Head of caudate nucleus (tissue), 42 donors: ENCODE results near the gene ANKRD45.
"Not testable (repeated sequence)": the region's sequence is repeated elsewhere in the genome, so short reads cannot be mapped to it uniquely, and the experiment has no call there.

Experiments used
- DNase-seq, 42 donors: peaks; one replicate each; pipeline versions ENCODE4 v3.0.0 to v3.0.0-alpha.2; 2020 to 2021; ENCODE audit warnings: mixed read lengths in 7 of 42
- intact Hi-C: fragments of 100-400 bp; cut with DNase I; formaldehyde crosslinking; loops from one replicate; pipeline ENCODE4 v1.15.0; 2022

The ANKRD45 gene

DNA sequence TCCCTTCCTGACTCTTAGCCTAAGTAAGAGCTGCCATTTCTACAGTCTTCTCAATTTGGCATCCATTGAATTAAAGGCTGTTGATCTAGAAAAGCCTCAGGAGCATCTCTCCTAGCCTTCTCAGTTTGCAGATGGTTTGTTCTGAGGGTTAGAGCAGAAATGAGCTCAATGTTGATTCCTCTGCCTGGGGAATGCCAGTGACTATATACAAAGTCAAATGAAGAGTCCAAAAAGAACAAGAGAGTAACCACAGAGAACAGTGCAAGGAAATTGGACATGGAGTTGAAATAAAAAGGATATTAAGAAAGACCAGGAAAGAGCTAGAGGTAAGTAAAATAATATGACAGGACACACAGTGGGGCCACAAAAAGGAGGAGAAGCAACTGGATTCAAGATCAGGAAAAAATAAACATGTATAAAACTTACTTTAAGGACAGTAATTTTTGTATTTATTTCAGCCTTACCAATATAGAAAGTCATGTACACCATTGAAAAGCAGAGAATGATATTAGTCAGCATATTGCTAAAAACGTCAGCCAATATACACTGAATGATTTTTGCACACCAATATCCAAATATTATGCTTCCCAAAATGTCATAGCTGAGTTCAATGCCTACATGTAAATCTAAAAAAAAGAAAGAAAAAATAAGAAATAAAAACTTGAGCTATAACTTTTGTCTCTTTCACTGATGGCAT lies 88.1 kb downstream of the ANKRD45 start:
- DNase-seq = no peak
- intact Hi-C loops = no loop called here

DNA sequence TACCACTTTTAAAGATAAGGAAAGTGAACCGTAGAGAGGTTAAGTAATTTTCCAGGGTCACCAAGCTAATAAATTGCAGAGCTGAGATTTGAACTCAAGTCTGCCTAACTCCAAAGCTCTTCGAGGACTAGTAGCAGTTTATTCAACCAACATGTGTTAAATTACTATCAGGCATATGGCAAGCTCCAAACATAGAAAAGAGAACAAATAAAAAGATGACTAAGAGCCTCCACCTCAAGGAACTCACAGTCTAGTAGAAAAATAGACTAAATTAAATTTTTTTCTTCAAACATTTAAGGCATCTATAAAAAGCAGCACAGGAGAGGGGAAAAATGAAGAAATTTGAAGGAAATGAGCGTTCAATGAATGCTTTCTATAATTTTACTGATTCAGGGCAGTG lies 89.0 kb downstream of the ANKRD45 start:
- no peak for DNase-seq
- intact Hi-C loops = no loop called here

DNA sequence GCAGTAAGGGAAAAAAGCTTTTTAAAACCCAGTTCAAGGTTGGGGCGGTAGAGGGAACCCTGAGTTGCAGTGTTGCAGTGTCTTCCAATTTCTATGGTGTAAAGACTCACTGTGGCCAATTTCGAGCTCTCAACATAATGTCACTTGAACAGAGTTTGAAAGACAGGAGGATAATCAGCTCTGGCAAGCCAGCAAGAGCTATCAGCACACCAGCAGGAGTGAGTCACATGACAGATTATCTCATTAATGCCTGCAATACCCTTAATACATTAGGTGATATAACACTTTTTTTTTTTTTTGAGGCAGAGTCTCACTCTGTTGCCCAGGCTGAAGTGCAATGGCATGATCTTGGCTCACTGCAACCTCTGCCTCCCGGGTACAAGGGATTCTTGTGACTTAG lies 89.6 kb downstream of the ANKRD45 start:
- no peak for DNase-seq
- intact Hi-C loops = no loop called here

DNA sequence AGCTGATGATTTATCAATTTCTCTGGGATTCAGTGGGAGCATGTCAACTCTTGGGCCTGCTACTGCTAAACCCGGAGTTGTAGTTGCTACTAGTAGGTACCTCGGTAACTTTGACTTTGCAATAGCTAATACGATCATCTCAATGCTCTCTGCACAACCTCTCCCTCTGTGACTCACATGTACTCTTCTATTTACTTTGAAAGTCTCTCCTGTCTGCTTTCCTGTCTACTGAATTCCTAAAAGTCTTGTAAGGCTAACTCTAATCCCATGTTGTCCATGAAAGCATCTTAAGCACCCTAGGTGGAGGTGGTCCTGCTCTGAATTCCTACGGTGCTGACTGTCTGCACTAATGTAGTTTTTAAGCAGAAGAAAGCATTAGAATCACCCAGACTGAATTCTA lies 96.1 kb downstream of the ANKRD45 start:
- DNase-seq = no peak
- intact Hi-C loops = no loop called here

DNA sequence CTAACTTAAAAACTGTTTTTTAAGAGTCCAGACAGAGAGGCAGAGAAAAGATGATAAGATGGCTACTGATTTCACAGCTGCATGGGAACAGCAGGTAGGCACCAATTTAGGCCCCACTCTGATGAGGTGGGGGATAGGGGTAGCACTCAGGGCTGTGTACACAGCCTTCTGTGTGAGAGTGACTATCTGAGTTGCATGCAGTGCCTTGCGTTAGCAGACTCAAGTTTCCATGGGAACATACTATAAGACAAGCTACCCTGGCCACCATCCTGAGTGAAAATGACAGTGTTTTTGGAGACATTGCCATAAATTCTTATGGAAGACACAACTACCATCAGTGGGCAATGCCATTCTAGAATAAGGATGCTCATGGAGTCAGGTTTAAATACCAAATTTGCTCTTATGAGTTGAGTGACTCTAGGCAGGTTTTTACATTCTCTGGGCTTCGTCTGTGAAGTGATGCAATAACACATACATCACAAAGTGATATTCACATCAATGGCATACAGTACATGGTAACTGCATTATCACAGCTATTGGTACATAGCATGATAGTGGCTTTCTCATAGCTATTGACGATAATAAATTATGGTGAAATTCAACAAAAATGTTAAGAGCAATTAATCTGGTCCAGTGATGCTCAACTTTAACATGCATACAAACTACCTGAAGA lies 97.3 kb downstream of the ANKRD45 start:
- DNase-seq = no peak
- intact Hi-C loops = no loop called here

DNA sequence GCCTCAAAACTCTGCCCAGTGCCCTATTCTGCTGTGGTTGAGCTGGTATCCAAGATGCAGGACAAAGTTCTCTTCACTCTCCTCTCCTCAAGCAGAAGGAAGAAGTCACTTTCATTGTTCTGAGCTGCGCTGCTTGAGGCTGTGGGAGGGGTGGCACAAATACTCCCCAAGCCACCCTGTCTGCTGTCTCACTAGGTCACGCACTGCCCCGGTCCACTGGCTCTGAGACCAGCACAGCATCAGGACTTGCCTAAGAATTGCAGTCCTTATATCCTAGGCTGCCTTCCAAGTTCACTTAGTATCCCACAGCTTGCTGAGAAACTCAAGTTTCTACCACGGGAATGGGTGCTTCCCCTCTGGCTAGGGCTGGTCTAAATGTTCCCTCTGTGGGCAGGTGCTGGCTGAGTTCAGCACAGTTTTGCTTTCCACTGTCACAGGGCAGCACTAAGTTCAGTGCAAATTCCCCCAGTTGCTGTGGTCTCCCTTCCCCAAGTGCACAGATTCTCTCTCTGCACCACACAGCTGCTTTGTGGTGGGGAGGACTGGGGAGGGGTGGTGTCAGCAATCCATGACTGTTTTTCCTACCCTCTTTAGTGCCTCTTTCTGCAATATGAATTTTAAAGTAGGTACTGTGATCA lies 99.2 kb downstream of the ANKRD45 start:
- no peak for DNase-seq
- intact Hi-C loops = no loop called here

DNA sequence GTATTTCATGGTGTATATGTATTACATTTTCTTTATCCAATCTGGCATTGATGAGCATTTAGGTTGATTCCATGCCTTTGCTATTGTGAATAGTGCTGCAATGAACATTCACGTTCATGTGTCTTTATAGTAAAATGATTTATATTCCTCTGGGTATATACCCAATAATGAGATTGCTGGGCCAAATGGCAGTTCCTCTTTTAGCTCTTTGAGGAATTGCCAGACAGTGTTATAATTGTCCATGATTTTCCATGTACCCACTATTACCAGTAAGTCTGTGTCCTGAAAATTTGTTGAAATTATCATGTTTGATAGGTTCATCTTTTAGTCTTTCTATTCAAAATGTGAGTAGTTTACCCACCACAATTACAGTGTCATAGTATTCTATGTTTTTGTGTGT lies 101.2 kb downstream of the ANKRD45 start:
- intact Hi-C loops = no loop called here
- DNase-seq = no peak

DNA sequence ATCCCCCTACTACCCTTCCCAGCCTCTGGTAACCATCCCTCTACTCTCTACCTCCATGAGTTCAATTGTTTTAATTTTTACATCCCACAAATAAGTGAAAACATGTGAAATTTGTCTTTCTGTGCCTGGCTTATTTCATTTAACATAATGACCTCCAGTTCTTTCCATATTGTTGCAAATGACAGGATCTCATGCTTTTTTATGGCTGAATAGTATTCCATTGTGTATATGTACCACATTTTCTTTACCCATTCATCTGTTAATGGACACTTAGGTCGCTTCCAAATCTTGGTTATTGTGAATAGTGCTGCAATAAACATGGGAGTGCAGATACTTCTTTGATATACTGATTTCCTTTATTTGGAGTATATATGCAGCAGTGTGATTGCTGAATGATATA lies 105.8 kb downstream of the ANKRD45 start:
- intact Hi-C loops, DNase-seq: not testable (repeated sequence)

DNA sequence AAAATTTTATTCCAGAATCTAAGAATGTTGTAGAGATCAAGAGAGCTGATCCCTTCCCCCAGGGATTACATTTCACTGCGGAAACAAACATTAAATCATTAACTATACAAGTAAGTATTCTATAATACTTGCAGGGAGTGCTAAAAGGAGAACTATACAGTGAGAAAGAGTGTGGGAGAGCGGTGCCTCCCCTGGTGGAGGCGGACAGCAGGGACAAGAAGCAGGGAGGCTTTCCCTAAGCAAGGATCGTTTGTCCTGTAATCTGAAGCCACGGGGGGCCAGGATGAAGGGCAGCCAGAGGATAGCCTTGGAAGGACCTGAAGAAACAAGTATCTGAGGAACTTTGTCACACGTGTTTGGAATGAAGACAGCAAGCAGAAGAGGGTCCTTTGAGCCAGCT lies 106.8 kb downstream of the ANKRD45 start:
- no peak for DNase-seq
- intact Hi-C loops = no loop called here

DNA sequence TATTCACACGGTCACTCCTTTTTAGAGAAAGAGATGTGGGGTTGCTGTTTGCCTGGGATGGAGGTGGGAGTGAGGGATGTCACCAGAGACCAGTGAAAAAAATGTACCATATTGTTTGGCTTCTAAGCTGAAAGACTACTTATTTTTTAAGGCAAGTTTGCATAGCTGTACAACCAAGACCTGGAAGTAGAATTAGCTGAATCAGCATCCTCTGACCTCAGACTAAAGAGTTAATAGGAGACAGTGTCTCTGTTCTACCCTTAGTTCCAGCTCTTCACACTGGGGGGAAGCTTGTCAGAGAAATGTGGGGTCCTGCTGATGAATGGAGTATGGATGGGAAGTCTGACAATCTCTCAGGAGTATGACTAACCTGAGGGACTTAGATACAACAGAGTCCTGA lies 108.4 kb downstream of the ANKRD45 start:
- no peak for DNase-seq
- intact Hi-C loops = no loop called here

DNA sequence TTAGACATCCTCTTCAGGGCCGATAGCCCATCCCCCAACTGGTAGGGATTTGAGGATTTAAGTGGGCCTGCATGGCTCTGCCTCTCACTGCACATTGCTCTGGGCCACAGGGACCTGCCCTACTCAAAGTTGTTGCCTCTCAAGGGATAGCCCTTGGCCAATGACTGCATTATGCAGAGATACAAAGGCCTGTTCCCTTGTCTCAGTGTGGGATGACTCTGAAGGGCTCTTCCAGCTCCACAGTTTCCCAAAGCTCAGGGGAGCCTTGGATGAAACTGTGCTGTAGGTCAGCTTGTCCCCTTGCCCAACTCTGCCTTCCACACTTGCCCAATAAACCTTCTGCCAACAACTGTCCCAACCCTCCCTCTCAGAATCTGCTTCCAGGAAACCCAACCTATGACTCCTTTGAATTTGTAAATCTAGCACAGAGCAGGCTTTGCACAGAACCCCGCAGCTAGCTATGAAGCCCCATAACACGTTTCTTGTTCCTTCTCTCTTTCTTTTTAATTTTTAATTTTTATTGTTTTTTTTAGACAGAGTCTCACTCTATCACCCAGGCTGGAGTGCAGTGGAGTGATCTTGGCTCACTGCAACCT lies 109.3 kb downstream of the ANKRD45 start:
- intact Hi-C loops = no loop called here
- no peak for DNase-seq
